ENCODE measurements around the gene PIPOX. TPM values are rescaled to one million over a fixed set of nuclear protein-coding genes. Genes with fewer than 3 reads are reported as not detected.
A peak's percentile ranks its signal among the peaks of the same experiment; 100 is the strongest.

PIPOX gene
- total and polyA plus RNA-seq, 9 of the 15 experiments (the other 6 are each of a cell fraction or from before 2014, with no cell fraction given), result 0.15 to 2.2 (median 0.58) TPM; not detected in 2

- Histone ChIP-seq H3K79me2 (ENCODE audit: control insufficient read depth, insufficient read depth, low read length) (no peaks in the 10 kb centered on the region), H4K20me1 (replicated peaks; ENCODE audit: control insufficient read depth, insufficient read depth, low read length) (no peaks in the 10 kb centered on the region; the same call in 1 of the 2 replicates), H2AFZ (ENCODE audit: low read depth, low read length) (no peak overlapping the region), H3K36me3 (ENCODE audit: control insufficient read depth, insufficient read depth, low read length) (no peaks in the 10 kb centered on the region), H3K4me3 (no peak overlapping the region), H3K9me3 (replicated peaks; ENCODE audit: control insufficient read depth, insufficient read depth, low read depth, low read length) (no peaks in the 10 kb centered on the region), H3K27ac (ENCODE audit: extremely low read depth, low read depth, low read length) (no peak overlapping the region), H3K4me1 (replicated peaks in 1 of 2; ENCODE audit: control insufficient read depth in 2 of 2, insufficient read depth in 2 of 2, low read length in 2 of 2) (peaks cover 0 to 6% of the 10 kb centered on the region in 2 experiments; a peak in 2 of 5 replicates), H3K9me1 (ENCODE audit: control insufficient read depth, insufficient read depth, low read length) (no peaks in the 10 kb centered on the region), H3K9ac (ENCODE audit: insufficient read depth in 1 of 2, low read depth in 2 of 2, low read length in 2 of 2) (no peak overlapping the region), H3K4me2 (ENCODE audit: insufficient read depth, low read length) (no peak overlapping the region), H3K27me3 (ENCODE audit: control insufficient read depth in 2 of 2, insufficient read depth in 2 of 2, low read length in 2 of 2) (peaks cover 54 to 70% of the 10 kb centered on the region in 2 experiments)
- in situ Hi-C loops (cut with MboI) (no loop called here), intact Hi-C loops (cut with micrococcal nuclease) (loop anchor here (5.0 kb wide), 1 partner anchor 48 kb away; no protein-coding TSS in a partner anchor)
- DNase-seq (ENCODE audit: extremely low read depth in 1 of 4, low spot score in 3 of 4) (peak in 2 of 4 experiments; percentile 31 to 32), ATAC-seq (no peak), FAIRE-seq (peak; percentile 42)
- CTCF ChIA-PET (ENCODE audit: low intra/inter-chr PET ratio), result no interaction called here
- no TSS peak for BruUV-seq (replicated peaks)
- WGBS (ENCODE audit: insufficient coverage, low coverage, missing lambda C conversion rate), result 6% methylated on average over 35 of the region's 39 CpGs
- peak in 1 of 2 experiments; percentile 7 for TF ChIP-seq E2F6 (IDR thresholded peaks at IDR 0.05; ENCODE audit: borderline replicate concordance in 1 of 2, extremely low read depth in 1 of 2, insufficient read depth in 1 of 2, insufficient read length in 1 of 2, low read depth in 1 of 2, low read length in 1 of 2, poor library complexity in 1 of 2, severe bottlenecking in 1 of 2)
- TF ChIP-seq ZEB2 (IDR thresholded peaks at IDR 0.05), result no peak
- POLR2A ChIA-PET, result interaction anchor here (0.5 to 1.8 kb wide), 7 partner anchors 9 to 90 kb away, joined by 3 to 5 read pairs (median 4); no protein-coding TSS in a partner anchor
Observed at GRCh38 chr17:29019475-29020181, 23.3 kb upstream of the PIPOX start.

All from K562 (cell line).